CD14-positive monocyte (primary cell): ENCODE data around the gene TMEM198. TPM values are rescaled to one million over a fixed set of nuclear protein-coding genes. Genes with fewer than 3 reads are reported as not detected.

Experiments
- DNase-seq, 3 donors: peaks; one replicate each; pipeline ENCODE4 v3.0.0-alpha.2; 2011 to 2022
- H2AFZ ChIP-seq: 2 replicates; pipeline ENCODE4 v1.6.0; 2012; ENCODE audit warnings: mild to moderate bottlenecking, low read depth, low read length, inconsistent platforms; ENCODE audit not compliant: insufficient read depth, poor library complexity, severe bottlenecking
- H3K27ac ChIP-seq, 2 donors: 1 replicate in 1 of 2; 2 replicates in 1 of 2; pipeline ENCODE4 v1.5.1; 2012 to 2013; ENCODE audit warnings: low read length in 2 of 2, control low read depth in 1 of 2, inconsistent platforms in 1 of 2, low read depth in 1 of 2, mild to moderate bottlenecking in 1 of 2
- H3K27me3 ChIP-seq, 2 donors: one replicate each; pipeline versions ENCODE4 v1.6.0 to v1.6.1; 2011 to 2013; ENCODE audit warnings: low read length in 2 of 2; ENCODE audit not compliant: control insufficient read depth in 2 of 2, insufficient read depth in 2 of 2
- H3K36me3 ChIP-seq, 2 donors: replicated peaks in 1 of 2; 1 replicate in 1 of 2; 2 replicates in 1 of 2; pipeline versions ENCODE4 v1.5.1 to v1.6.1; 2012 to 2013; ENCODE audit warnings: low read length in 2 of 2, control low read depth in 1 of 2, inconsistent platforms in 1 of 2, mild to moderate bottlenecking in 1 of 2; ENCODE audit not compliant: insufficient read depth in 2 of 2, control insufficient read depth in 1 of 2
- H3K4me1 ChIP-seq, 2 donors: 1 replicate in 1 of 2; 2 replicates in 1 of 2; pipeline versions ENCODE4 v1.5.1 to v1.6.1; 2012 to 2013; ENCODE audit warnings: low read length in 2 of 2, control low read depth in 1 of 2, inconsistent platforms in 1 of 2, mild to moderate bottlenecking in 1 of 2, moderate library complexity in 1 of 2; ENCODE audit not compliant: insufficient read depth in 2 of 2, control insufficient read depth in 1 of 2
- H3K4me2 ChIP-seq: replicated peaks from 2 replicates; pipeline ENCODE3; 2012; ENCODE audit warnings: low read length, moderate library complexity, mild to moderate bottlenecking; ENCODE audit not compliant: poor library complexity, severe bottlenecking; ENCODE audit errors: extremely low read depth
- H3K4me3 ChIP-seq, 3 experiments: fragments of 200-600 bp in 1 of 3; sonication (generic) in 1 of 3; replicated peaks in 1 of 3; 1 replicate in 2 of 3; 2 replicates in 1 of 3; pipeline ENCODE4 v1.5.1; 2011 to 2013; ENCODE audit warnings: low read length in 3 of 3, mild to moderate bottlenecking in 3 of 3, control low read depth in 2 of 3, low read depth in 2 of 3, inconsistent platforms in 1 of 3, moderate library complexity in 1 of 3
- H3K79me2 ChIP-seq: 2 replicates; pipeline ENCODE4 v1.6.0; 2012; ENCODE audit warnings: mild to moderate bottlenecking, control low read depth, inconsistent platforms, low read length, moderate library complexity; ENCODE audit not compliant: insufficient read depth
- H3K9ac ChIP-seq: 2 replicates; pipeline ENCODE4 v1.6.0; 2017; ENCODE audit warnings: low read length, mild to moderate bottlenecking; ENCODE audit not compliant: insufficient read depth, poor library complexity, severe bottlenecking
- H3K9me3 ChIP-seq, 2 donors: replicated peaks in 1 of 2; 1 replicate in 1 of 2; 2 replicates in 1 of 2; pipeline versions ENCODE4 v1.5.1 to v1.6.1; 2012 to 2013; ENCODE audit warnings: low read length in 2 of 2, control low read depth in 1 of 2; ENCODE audit not compliant: control insufficient read depth in 1 of 2, insufficient read depth in 1 of 2
- H4K20me1 ChIP-seq: 2 replicates; pipeline ENCODE4 v1.6.0; 2012; ENCODE audit warnings: mild to moderate bottlenecking, low read length, control low read depth, moderate library complexity; ENCODE audit not compliant: insufficient read depth
- H3K27ac Mint-ChIP-seq, 7 donors: one replicate each; pipeline ENCODE4 v1.8.0; 2020; ENCODE audit warnings: mild to moderate bottlenecking in 7 of 7, mixed read lengths in 7 of 7, moderate library complexity in 6 of 7, inconsistent platforms in 2 of 7
- H3K27me3 Mint-ChIP-seq, 3 donors: one replicate each; pipeline ENCODE4 v1.8.0; 2021 to 2022; ENCODE audit warnings: low read depth in 3 of 3, mild to moderate bottlenecking in 3 of 3, mixed read lengths in 3 of 3, moderate library complexity in 3 of 3, inconsistent platforms in 1 of 3
- H3K36me3 Mint-ChIP-seq, 2 donors: one replicate each; pipeline ENCODE4 v1.8.0; 2020; ENCODE audit warnings: mixed read lengths in 2 of 2, inconsistent platforms in 1 of 2, mild to moderate bottlenecking in 1 of 2
- H3K4me1 Mint-ChIP-seq: one replicate; pipeline ENCODE4 v1.8.0; 2020; ENCODE audit warnings: mild to moderate bottlenecking, mixed read lengths
- H3K4me3 Mint-ChIP-seq, 2 donors: one replicate each; pipeline ENCODE4 v1.8.0; 2020; ENCODE audit warnings: mild to moderate bottlenecking in 2 of 2, mixed read lengths in 2 of 2, moderate library complexity in 1 of 2
- H3K9me3 Mint-ChIP-seq, 7 donors: one replicate each; pipeline ENCODE4 v1.8.0; 2020 to 2022; ENCODE audit warnings: mixed read lengths in 7 of 7, mild to moderate bottlenecking in 6 of 7, moderate library complexity in 6 of 7, inconsistent platforms in 2 of 7
- CTCF ChIP-seq: fragments of 200-600 bp; IDR thresholded peaks from one replicate; pipeline ENCODE4 v1.8.0; 2022; ENCODE audit warnings: antibody characterized with exemption, mild to moderate bottlenecking
- WGBS: methylation state at CpG from one replicate; pipeline ENCODE4 v1.1.5; 2013; ENCODE audit warnings: missing lambda C conversion rate; ENCODE audit not compliant: insufficient coverage; 5-methylcytosine and 5-hydroxymethylcytosine counted together
- intact Hi-C, 2 donors: fragments of 100-400 bp; cut with micrococcal nuclease; formaldehyde crosslinking; loops; one replicate each; pipeline versions ENCODE4 v1.15.0 to v1.15.1; 2023
- polyA plus RNA-seq, 3 donors: library from polyadenylated mRNA; depleted of rRNA in 1 of 3; unstranded in 2 of 3; stranded (reverse) in 1 of 3; fragments of 300-500 nt in 2 of 3; fragments of >200 nt in 1 of 3; fragmentation: Illumina TruSeq in 2 of 3; gene quantifications; 1 replicate in 2 of 3; 2 replicates in 1 of 3; pipeline ENCODE4 v1.2.3, GENCODE V29; 2012 to 2021

Gene TMEM198
- polyA plus RNA-seq, 3 donors = not detected

GRCh38 chr2:219524817-219525216, 19.0 kb upstream of the TMEM198 start:
- Histone ChIP-seq H3K36me3 (no peaks in the 10 kb centered on the region), H3K4me2 (no peak overlapping the region), H3K27ac (no peak overlapping the region), H3K79me2 (no peaks in the 10 kb centered on the region), H2AFZ (no peak overlapping the region), H3K9me3 (peaks cover 0 to 14% of the 10 kb centered on the region in 2 donors), H3K4me1 (no peaks in the 10 kb centered on the region), H3K9ac (no peak overlapping the region), H3K4me3 (no peak overlapping the region), H3K27me3 (peaks cover 52 to 83% of the 10 kb centered on the region in 2 donors), H4K20me1 (no peaks in the 10 kb centered on the region)
- Mint-ChIP-seq H3K4me1 (peaks cover 2% of the 10 kb centered on the region), H3K27me3 (peaks cover 79 to 97% (median 88%) of the 10 kb centered on the region in 3 donors), H3K4me3 (no peak overlapping the region), H3K27ac (no peak overlapping the region), H3K36me3 (peaks cover 0 to 6% of the 10 kb centered on the region in 2 donors), H3K9me3 (peaks cover 0 to 9% (median 2%) of the 10 kb centered on the region in 7 donors)
- TF ChIP-seq CTCF = no peak
- no CpG with 5 or more reads among the region's 2 CpGs for WGBS
- DNase-seq = no peak
- intact Hi-C loops = loop anchor here in 1 of 2 donors (5.0 kb wide), 2 partner anchors 33 to 63 kb away; no protein-coding TSS in a partner anchor

GRCh38 chr2:219525533-219526232, 18.1 kb upstream of the TMEM198 start:
- Histone ChIP-seq H4K20me1 (no peaks in the 10 kb centered on the region), H3K36me3 (no peaks in the 10 kb centered on the region), H3K4me1 (no peaks in the 10 kb centered on the region), H3K4me2 (no peak overlapping the region), H3K4me3 (no peak overlapping the region), H3K27me3 (peaks cover 50 to 78% of the 10 kb centered on the region in 2 donors), H3K79me2 (no peaks in the 10 kb centered on the region), H3K9ac (no peak overlapping the region), H3K27ac (no peak overlapping the region), H3K9me3 (peaks cover 0 to 14% of the 10 kb centered on the region in 2 donors), H2AFZ (no peak overlapping the region)
- Mint-ChIP-seq H3K27me3 (peaks cover 79 to 97% (median 90%) of the 10 kb centered on the region in 3 donors), H3K36me3 (peaks cover 0 to 6% of the 10 kb centered on the region in 2 donors), H3K27ac (no peak overlapping the region), H3K4me1 (peaks cover 2% of the 10 kb centered on the region), H3K4me3 (peak overlapping the region in 1 of 2 donors; percentile 19), H3K9me3 (peaks cover 0 to 9% (median 2%) of the 10 kb centered on the region in 7 donors)
- no peak for DNase-seq
- TF ChIP-seq CTCF = no peak
- 67% methylated on average over 6 of the region's 9 CpGs for WGBS
- intact Hi-C loops = loop anchor here in 1 of 2 donors (2.0 to 5.0 kb wide), 3 partner anchors 33 to 123 kb away; no protein-coding TSS in a partner anchor
